Measurements from ENCODE around the gene ANLN. TPM values are rescaled to one million over a fixed set of nuclear protein-coding genes. Genes with fewer than 3 reads are reported as not detected.

ANLN gene
- total and polyA plus RNA-seq, 3 experiments from 2014 or later = 0.25 to 31.0 (median 29.1) TPM

GRCh38 chr7:36391436-36392198 is 2.0 kb downstream of the ANLN start:
- Mint-ChIP-seq H3K27me3 (no peaks in the 10 kb centered on the region), H3K4me1 (peaks cover 26 to 42% (median 32%) of the 10 kb centered on the region in 3 donors), H3K36me3 (no peaks in the 10 kb centered on the region), H3K9me3 (no peaks in the 10 kb centered on the region), H3K4me3 (peak overlapping the region; percentile 2 to 85 (median 42)), H3K27ac (peak overlapping the region in 2 of 8 donors; percentile 31 to 71)
- no peaks in the 10 kb centered on the region for H3K27me3 ChIP-seq (ENCODE audit: insufficient read depth, low read length, poor library complexity, severe bottlenecking)
- H3K27ac ChIP-seq (ENCODE audit: low read depth, low read length) = no peak overlapping the region
- H3K4me1 ChIP-seq (ENCODE audit: insufficient read depth, low read length) = peaks cover 19% of the 10 kb centered on the region
- ChIA-PET CTCF (interaction anchor here (0.6 to 3.4 kb wide), 5 partner anchors 9 to 25 kb away, joined by 3 to 12 read pairs (median 3); a partner anchor contains a TSS), POLR2A (no interaction called here)
- H3K36me3 ChIP-seq (ENCODE audit: insufficient read depth, low read length) = no peaks in the 10 kb centered on the region
- peak overlapping the region; percentile 20 for H3K4me3 ChIP-seq (ENCODE audit: low read length)
- H3K9me3 ChIP-seq (ENCODE audit: low read length) = no peaks in the 10 kb centered on the region
- DNase-seq = peak in 1 of 5 donors; percentile 15

- ChIA-PET CTCF (no interaction called here), POLR2A (no interaction called here)
- Mint-ChIP-seq H3K4me1 (peaks cover 22 to 38% (median 23%) of the 10 kb centered on the region in 3 donors), H3K36me3 (no peaks in the 10 kb centered on the region), H3K4me3 (no peak overlapping the region), H3K27me3 (no peaks in the 10 kb centered on the region), H3K27ac (no peak overlapping the region), H3K9me3 (no peaks in the 10 kb centered on the region)
- no peak for DNase-seq
- H3K4me3 ChIP-seq (ENCODE audit: low read length) = no peak overlapping the region
- no peaks in the 10 kb centered on the region for H3K36me3 ChIP-seq (ENCODE audit: insufficient read depth, low read length)
- no peaks in the 10 kb centered on the region for H3K9me3 ChIP-seq (ENCODE audit: low read length)
- no peaks in the 10 kb centered on the region for H3K27me3 ChIP-seq (ENCODE audit: insufficient read depth, low read length, poor library complexity, severe bottlenecking)
- H3K4me1 ChIP-seq (ENCODE audit: insufficient read depth, low read length) = peaks cover 19% of the 10 kb centered on the region
- H3K27ac ChIP-seq (ENCODE audit: low read depth, low read length) = no peak overlapping the region
These were observed 4.2 kb downstream of the ANLN start for GRCh38 chr7:36393826-36394225.

DNA sequence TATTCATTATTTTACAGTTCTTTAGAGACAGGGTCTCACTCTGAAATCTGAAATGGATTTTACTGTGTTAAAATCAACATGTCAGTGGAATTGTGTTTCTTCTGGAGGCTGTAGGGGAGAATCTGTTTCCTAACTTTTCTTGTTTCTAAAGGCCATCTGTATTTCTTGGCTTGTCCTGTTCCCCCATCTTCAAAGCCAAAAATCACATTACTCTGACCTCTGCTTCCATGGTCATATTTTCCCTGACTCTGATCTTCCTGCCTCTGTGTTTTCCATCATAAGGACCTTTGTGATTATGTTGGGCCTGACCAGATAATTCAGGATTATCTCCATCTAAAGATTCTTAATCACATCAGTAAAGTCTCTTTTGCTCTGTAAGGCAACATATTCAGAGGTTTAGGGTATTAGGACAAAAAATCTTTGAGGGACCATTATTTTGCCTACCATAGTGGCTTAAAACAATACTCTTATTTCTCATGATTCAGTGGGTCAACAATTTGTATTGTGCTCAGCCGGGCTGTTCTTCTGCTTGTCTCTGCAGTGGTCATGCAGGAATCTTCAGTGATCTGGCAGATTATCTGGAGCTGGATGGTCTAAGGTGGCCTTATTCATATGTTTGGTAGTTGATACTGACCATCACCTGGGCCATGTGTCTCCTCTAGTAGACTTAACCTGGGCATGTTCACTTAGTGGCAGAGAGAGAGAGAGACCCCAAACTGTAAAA is 5.7 kb downstream of the ANLN start:
- H3K27me3 Mint-ChIP-seq = no peaks in the 10 kb centered on the region
- H3K4me3 Mint-ChIP-seq = no peak overlapping the region
- no peak overlapping the region for H3K4me3 ChIP-seq (ENCODE audit: low read length)
- ChIA-PET CTCF (no interaction called here), POLR2A (no interaction called here)
- no peaks in the 10 kb centered on the region for H3K36me3 Mint-ChIP-seq
- no peak for DNase-seq
- H3K4me1 ChIP-seq (ENCODE audit: insufficient read depth, low read length) = peaks cover 14% of the 10 kb centered on the region
- no peak overlapping the region for H3K27ac ChIP-seq (ENCODE audit: low read depth, low read length)
- H3K27ac Mint-ChIP-seq = no peak overlapping the region
- peaks cover 20 to 35% (median 20%) of the 10 kb centered on the region in 3 donors for H3K4me1 Mint-ChIP-seq
- H3K27me3 ChIP-seq (ENCODE audit: insufficient read depth, low read length, poor library complexity, severe bottlenecking) = no peaks in the 10 kb centered on the region
- no peaks in the 10 kb centered on the region for H3K36me3 ChIP-seq (ENCODE audit: insufficient read depth, low read length)
- no peaks in the 10 kb centered on the region for H3K9me3 Mint-ChIP-seq
- H3K9me3 ChIP-seq (ENCODE audit: low read length) = no peaks in the 10 kb centered on the region

DNA sequence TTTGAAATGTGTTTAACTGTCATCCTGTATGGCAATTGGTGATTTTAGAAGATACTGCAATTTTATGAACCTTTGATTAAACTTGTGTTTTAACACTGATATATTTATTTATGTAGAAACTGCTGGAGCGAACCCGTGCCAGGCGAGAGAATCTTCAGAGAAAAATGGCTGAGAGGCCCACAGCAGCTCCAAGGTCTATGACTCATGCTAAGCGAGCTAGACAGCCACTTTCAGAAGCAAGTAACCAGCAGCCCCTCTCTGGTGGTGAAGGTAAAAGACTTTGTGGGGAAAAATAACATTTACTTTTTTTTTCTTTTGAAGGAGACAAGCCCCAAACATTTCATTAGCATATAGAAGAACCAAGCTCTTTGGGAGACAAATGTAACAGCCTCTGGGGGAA is 6.5 kb downstream of the ANLN start:
- Mint-ChIP-seq H3K4me1 (peaks cover 12 to 27% (median 12%) of the 10 kb centered on the region in 3 donors), H3K27me3 (no peaks in the 10 kb centered on the region), H3K27ac (peak overlapping the region in 1 of 8 donors; percentile 60), H3K36me3 (no peaks in the 10 kb centered on the region), H3K9me3 (no peaks in the 10 kb centered on the region), H3K4me3 (peak overlapping the region in 1 of 7 donors; percentile 34)
- peaks cover 5% of the 10 kb centered on the region for H3K4me1 ChIP-seq (ENCODE audit: insufficient read depth, low read length)
- DNase-seq = no peak
- ChIA-PET CTCF (no interaction called here), POLR2A (no interaction called here)
- no peak overlapping the region for H3K27ac ChIP-seq (ENCODE audit: low read depth, low read length)
- H3K36me3 ChIP-seq (ENCODE audit: insufficient read depth, low read length) = no peaks in the 10 kb centered on the region
- H3K27me3 ChIP-seq (ENCODE audit: insufficient read depth, low read length, poor library complexity, severe bottlenecking) = no peaks in the 10 kb centered on the region
- H3K4me3 ChIP-seq (ENCODE audit: low read length) = no peak overlapping the region
- no peaks in the 10 kb centered on the region for H3K9me3 ChIP-seq (ENCODE audit: low read length)

GRCh38 chr7:36400036-36400435 is 10.4 kb downstream of the ANLN start:
- Mint-ChIP-seq H3K27me3 (no peaks in the 10 kb centered on the region), H3K27ac (no peak overlapping the region), H3K9me3 (no peaks in the 10 kb centered on the region), H3K36me3 (peaks cover 0 to 2% (median 0%) of the 10 kb centered on the region in 3 donors), H3K4me3 (no peak overlapping the region), H3K4me1 (peaks cover 8 to 18% (median 11%) of the 10 kb centered on the region in 3 donors)
- Histone ChIP-seq H3K27ac (ENCODE audit: low read depth, low read length) (no peak overlapping the region), H3K27me3 (ENCODE audit: insufficient read depth, low read length, poor library complexity, severe bottlenecking) (no peaks in the 10 kb centered on the region), H3K4me1 (ENCODE audit: insufficient read depth, low read length) (no peaks in the 10 kb centered on the region), H3K9me3 (ENCODE audit: low read length) (no peaks in the 10 kb centered on the region), H3K4me3 (ENCODE audit: low read length) (no peak overlapping the region), H3K36me3 (ENCODE audit: insufficient read depth, low read length) (no peaks in the 10 kb centered on the region)
- ChIA-PET POLR2A (no interaction called here), CTCF (interaction anchor here (1.7 to 2.1 kb wide), 2 partner anchors 8 to 33 kb away, joined by 3 to 6 read pairs; a partner anchor contains a TSS)
- DNase-seq = no peak

DNA sequence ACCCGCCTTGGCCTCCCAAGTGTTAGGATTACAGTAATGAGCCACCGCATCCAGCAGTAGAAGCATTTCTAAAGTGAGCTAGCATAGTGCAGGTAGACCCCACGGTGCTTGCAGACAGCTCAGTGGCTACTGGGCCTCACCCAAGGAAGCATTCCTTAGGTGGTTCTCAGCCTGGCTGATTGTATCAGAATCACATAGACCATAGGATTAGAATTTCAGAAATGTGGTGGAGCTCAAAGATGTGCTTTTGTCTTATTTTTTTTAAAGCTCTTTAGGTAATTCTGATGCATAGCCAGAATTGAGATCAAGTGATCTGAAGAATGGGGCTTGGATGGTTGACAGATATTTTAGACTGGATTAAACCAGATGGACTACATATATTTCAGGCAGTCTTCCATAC is 10.9 kb downstream of the ANLN start:
- Mint-ChIP-seq H3K4me1 (peaks cover 13 to 20% (median 14%) of the 10 kb centered on the region in 3 donors), H3K4me3 (no peak overlapping the region), H3K27me3 (no peaks in the 10 kb centered on the region), H3K36me3 (peaks cover 0 to 2% (median 0%) of the 10 kb centered on the region in 3 donors), H3K27ac (no peak overlapping the region), H3K9me3 (no peaks in the 10 kb centered on the region)
- Histone ChIP-seq H3K36me3 (ENCODE audit: insufficient read depth, low read length) (no peaks in the 10 kb centered on the region), H3K4me1 (ENCODE audit: insufficient read depth, low read length) (no peaks in the 10 kb centered on the region), H3K9me3 (ENCODE audit: low read length) (no peaks in the 10 kb centered on the region), H3K27ac (ENCODE audit: low read depth, low read length) (no peak overlapping the region), H3K4me3 (ENCODE audit: low read length) (no peak overlapping the region), H3K27me3 (ENCODE audit: insufficient read depth, low read length, poor library complexity, severe bottlenecking) (no peaks in the 10 kb centered on the region)
- CTCF ChIA-PET = interaction anchor here (0.9 to 2.1 kb wide), 3 partner anchors 8 to 34 kb away, joined by 3 to 6 read pairs (median 3); a partner anchor contains a TSS
- no peak for DNase-seq
- POLR2A ChIA-PET = no interaction called here

GRCh38 chr7:36403452-36403851 is 13.8 kb downstream of the ANLN start:
- POLR2A ChIA-PET = no interaction called here
- H3K9me3 ChIP-seq (ENCODE audit: low read length) = no peaks in the 10 kb centered on the region

More at GRCh38 chr7:36403452-36403851, 13.8 kb downstream of the ANLN start:
- no peaks in the 10 kb centered on the region for H3K9me3 Mint-ChIP-seq
- peak overlapping the region in 1 of 8 donors; percentile 13 for H3K27ac Mint-ChIP-seq
- Histone ChIP-seq H3K27ac (ENCODE audit: low read depth, low read length) (no peak overlapping the region), H3K4me3 (ENCODE audit: low read length) (no peak overlapping the region), H3K4me1 (ENCODE audit: insufficient read depth, low read length) (no peaks in the 10 kb centered on the region), H3K36me3 (ENCODE audit: insufficient read depth, low read length) (no peaks in the 10 kb centered on the region), H3K27me3 (ENCODE audit: insufficient read depth, low read length, poor library complexity, severe bottlenecking) (no peaks in the 10 kb centered on the region)
- H3K4me1 Mint-ChIP-seq = peaks cover 12 to 16% (median 14%) of the 10 kb centered on the region in 3 donors
- H3K4me3 Mint-ChIP-seq = no peak overlapping the region
- no peaks in the 10 kb centered on the region for H3K27me3 Mint-ChIP-seq
- DNase-seq = no peak
- H3K36me3 Mint-ChIP-seq = peaks cover 0 to 2% (median 0%) of the 10 kb centered on the region in 3 donors
- CTCF ChIA-PET = no interaction called here
